HPDE6-E6E7 (cell line): ENCODE measurements around the gene SMAD7.

ENCODE experiments used
- DNase-seq: peaks from one replicate; pipeline ENCODE4 v3.0.0; 2011; ENCODE audit warnings: missing footprints; ENCODE audit errors: extremely low spot score

Gene SMAD7

DNA sequence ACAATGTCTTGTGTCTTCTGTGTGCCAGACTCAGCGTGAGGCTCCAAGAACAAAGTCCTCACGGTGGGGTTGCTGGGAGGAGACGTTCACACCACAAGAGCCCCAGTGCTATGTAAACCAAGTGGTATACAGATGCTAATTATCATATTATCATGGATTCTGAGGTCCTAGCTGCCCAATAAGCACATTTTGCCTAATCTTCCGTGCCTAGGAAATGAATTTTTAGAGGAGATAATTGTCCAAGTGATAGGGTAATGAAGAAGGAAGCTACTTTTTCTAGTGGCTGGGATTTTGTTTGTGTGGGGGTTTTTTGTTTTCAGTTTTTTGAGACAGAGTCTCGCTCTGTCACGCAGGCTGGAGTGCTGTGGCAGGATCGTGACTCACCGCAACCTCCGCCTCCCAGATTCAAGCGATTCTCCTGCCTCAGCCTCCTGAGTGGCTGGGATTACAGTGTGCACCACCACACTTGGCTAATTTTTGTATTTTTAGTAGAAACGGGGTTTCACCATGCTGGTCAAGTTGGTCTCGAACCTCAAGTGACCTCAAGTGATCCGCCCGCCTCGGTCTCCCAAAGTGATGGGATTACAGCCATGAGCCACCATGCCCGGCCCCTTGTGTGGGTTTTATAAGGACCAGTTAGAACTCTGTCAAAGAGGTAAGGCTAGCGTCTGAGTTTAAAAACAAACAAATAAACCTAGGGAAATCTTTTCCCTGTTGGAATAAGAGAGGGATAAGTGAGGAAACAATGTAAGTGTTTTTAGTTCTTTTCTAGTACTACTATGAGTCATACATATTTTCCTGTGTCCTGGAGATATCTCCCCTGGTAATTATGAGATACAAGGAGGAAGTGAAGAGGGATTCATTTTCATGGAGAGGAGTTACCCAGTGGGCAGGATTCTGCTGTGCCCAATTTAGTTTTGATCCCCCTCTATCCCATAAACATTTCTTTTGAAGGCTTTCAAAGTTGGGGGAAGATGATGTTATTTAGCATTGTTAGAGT lies 9.5 kb upstream of the SMAD7 start:
- no peak for DNase-seq

DNA sequence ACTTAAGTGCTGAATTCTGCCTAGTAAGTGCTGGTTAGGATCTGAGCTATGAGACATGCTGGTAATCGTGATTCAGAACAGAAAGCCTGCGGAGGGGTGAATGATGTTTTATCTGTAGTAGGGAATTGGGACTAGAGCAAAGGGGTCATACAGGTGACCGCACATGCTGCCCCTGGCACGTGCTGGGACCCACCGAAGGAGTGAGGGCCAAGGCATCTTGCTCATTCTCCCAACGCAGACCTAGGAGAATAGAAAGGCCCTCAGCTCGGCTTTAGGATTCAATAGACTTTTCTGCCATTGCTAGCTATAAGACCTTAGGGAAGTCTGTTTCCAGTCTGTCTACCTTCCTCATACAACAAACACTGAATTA lies 8.8 kb upstream of the SMAD7 start:
- no peak for DNase-seq

DNA sequence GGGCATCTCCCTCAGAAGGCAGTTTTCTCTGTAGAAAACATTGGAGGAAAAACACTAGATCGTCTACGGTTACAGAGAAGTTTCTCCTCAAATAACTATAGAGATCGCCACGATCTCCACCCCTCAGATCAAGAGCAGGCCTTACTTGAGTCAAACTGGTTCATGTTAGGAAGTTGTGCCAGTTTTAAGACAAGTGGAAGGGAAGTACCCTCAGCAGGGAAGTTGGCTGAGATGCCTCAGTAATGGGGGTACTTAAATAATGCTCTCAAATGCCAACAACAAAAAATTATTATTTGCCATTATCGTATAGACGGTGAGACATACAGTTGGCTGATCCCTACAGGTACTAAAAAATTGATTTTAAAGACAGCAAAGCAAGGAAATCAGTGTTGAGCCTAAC lies 8.2 kb upstream of the SMAD7 start:
- DNase-seq = no peak

DNA sequence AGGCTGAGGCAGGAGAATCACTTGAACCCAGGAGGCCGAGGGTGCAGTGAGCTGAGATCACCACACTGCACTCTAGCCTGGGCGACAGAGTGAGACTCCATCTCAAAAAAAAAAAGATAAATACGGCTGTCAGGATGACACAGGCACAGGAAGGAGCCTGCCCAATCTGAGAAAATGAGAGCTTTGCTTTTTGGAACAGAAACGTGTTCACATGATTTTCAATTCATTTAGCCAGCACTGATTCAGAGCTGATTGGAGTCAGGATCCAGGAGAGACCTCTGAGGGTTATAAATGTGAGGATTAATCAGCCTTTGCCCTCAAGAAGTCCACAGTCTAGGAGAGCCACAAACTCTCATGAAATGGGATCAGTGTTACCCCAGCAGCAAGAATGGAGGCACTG lies 6.9 kb upstream of the SMAD7 start:
- no peak for DNase-seq

DNA sequence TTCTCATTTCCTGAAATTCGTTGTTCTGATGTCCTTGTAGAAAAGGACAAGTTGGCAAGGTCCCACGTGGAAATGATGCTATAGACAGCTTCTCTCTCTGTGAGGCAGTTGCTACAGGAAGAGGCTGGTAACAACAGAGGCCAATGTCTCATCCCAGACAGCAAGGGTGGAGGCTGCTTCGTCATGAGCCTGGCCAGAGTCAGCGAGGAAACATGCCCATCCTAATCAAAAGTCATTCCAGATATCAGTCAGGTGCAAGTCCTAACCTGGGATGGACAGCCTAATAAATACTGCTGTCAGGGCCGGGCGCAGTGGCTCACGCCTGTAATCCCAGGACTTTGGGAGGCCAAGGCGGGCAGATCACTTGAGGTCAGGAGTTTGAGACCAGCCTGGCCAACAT lies 6.4 kb upstream of the SMAD7 start:
- DNase-seq = no peak

DNA sequence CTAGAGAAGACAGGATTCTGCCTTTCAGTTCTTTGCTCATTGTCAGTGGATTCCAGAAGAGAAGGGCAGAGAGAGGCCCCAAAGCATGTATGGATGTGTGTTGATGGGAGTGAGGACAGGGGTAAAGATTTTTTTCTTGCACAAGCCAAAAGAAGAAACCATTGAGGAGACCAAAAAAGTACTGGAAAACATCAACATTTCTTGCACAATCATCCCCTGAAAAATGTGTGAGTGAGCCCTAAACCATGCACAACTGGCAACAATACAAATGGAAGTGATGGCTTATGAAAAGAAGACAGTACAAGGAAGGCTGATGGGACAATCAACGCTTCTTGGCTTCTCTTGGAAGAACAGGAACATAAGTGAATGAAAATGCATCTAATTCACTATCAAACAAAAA lies 5.6 kb upstream of the SMAD7 start:
- no peak for DNase-seq

DNA sequence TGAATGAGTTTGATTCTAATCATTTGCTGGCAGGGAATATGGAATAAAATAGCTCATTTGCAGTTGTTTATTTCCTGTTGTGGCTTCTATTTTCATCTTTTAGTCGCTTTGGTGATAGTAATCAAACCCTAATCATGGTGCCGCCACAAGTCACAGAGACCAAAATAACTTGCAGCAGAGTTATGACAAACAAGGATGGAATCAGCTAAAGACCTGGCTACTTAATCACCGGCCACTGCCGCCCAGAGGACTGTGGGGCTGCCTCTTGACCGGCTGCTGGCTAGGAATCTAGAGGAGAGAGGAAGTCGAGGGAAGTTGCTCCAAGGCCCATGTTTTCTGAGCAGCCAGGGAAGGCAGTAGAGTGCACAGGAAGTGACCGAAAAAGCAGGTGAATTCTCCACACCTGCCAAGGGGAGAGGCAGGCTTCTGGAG lies 5.1 kb upstream of the SMAD7 start:
- DNase-seq = no peak

DNA sequence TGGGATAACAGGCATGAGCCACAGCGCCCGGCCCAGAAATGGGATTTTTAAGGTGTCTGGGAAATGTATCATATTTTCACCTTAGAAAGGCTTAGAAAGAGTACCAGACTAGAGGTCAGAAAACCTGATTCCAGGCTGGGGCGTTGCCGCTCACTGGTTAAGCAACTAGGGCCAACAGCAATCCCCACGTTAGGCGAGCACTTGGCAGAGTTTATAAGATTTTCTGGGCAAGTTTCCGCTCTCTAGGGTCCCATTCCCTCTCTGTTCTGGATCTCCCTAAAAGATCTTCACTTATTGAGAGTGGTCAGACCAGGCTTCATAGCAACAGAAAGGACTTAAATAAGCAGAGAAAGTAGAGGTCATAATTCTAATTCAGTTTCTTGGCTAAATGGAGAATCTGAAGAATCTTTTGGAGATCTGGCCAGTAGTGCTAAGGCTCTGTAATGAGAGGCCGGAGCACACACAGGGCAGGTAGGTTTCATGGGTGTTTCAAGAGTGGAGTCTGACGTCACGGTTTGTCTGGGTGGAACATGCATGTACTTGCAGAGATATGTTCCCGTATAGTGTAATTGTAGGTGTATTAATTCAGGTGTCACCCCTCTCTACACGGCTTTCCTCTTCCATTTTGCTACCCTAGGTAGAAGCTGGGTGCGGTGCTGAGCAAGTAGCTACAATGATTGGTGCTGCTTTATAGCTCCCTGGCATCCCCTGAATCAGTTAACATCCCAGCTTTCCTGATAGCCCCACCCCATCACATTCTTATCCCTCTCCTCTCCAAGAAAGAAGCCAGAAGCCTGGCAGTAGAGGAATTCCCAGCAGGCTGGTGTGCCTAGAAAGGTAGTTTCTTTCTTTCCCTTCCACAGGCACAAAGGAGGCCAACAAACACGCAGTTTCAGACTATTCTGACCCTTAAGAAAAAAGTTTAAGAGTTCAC lies 4.4 kb upstream of the SMAD7 start:
- DNase-seq = no peak

DNA sequence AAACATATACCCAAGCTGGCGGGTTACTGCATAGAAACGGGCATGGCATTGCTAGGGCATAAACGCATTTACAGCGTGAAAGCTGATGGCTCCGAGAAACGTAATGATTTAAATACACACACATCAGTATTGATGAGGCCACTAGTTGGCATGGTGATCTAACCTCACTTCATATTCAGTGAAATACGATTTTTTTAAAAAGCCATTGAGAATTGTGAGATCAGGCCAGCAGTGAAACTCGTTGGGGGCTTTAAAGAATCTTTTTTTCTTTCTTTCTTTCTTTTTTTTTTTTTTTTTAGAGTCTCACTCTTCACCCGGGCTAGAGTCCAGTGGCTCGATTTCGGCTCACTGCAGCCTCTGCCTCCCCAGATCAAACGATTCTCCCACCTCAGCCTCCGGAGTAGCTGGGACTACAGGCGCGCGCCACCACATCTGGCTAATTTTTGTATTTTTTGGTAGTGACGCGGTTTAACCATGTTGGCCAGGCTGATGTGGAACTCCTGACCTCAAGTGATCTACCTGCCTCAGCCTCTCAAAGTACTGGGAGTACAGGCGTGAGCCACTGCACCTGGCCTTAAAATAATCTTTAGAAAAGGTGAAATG lies 2.4 kb upstream of the SMAD7 start:
- DNase-seq = no peak

DNA sequence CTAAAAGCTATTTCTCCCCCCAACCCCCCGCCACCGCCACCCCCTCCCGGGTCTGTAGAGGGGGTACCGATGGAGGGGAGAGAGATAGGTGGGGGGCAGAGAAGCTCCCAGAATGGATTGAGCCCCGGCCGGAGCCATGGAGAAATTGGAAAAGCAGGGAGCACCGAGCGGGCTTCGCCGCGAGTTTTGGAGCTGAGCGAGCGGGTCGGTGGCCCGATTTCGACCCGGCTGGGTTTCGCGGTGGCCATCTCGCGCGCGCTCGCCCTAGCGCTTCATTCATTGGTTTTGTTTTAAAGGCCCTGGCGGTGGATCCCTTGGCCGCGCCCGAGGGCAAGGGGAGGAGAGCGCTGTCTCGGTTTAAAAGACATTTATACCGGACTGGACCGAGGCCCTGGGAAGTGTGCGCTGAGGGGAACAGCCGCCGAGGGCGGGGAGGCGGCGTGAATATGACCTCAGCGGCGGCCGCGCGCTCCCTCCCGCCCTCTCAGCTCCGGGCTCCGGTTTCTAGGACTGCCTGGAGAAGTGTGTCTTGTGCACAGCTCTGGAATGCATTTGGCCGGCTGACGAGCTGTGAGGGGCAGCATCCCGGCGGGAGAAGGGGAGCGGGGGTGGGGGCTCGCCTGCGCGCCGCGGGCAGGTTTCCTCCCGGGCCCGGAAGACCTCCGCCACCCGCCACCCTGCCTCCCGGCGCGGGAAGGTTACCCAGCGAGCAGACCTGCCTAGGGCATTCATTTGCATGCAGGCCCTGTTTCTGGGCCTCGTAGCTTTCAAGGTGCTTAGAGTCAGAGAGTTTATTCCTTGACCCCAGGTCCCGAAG lies 1.7 kb upstream of the SMAD7 start:
- DNase-seq = no peak

DNA sequence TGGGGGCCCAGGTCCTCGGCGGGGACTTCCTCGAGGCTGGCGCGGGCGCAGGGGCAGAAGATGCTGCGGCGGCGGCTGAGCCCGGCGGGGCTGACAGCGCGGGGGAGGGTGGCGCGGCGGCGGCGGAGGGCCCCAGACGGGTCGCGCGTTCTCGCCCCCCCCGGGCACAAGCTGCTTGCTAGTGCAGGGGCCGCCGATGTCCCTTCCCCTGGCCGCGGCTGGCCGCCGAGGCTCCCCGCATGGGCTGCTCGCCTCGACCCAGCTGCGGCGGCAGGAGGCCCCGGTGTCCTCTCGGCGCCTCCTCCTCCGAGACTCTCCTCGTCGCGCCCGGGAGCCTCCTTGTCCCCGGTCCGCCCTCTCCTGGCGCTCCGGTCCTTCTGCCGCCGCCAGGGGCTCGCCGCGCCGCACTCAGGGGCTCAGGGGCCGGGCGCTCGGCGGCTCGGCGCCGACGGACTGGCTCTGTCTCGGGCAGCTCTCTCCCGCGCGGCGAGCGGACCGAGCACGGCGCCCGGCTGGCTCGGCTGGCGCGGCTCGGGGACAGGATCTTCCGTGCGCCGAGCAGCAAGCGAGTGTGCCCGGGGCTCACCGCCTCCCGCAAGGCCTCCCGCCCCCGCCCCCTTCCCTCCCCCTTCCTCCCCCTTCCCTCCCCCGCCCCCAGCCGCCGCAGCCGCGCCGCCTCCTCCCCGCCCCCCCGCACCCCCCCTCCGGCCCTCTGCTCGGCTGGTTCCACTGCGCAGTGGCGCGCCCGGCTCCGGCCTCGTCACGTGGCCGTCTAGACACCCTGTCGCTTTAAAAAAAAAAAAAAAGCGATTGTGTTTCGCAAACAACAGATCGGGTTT lies 902 bp upstream of the SMAD7 start:
- DNase-seq = no peak

DNA sequence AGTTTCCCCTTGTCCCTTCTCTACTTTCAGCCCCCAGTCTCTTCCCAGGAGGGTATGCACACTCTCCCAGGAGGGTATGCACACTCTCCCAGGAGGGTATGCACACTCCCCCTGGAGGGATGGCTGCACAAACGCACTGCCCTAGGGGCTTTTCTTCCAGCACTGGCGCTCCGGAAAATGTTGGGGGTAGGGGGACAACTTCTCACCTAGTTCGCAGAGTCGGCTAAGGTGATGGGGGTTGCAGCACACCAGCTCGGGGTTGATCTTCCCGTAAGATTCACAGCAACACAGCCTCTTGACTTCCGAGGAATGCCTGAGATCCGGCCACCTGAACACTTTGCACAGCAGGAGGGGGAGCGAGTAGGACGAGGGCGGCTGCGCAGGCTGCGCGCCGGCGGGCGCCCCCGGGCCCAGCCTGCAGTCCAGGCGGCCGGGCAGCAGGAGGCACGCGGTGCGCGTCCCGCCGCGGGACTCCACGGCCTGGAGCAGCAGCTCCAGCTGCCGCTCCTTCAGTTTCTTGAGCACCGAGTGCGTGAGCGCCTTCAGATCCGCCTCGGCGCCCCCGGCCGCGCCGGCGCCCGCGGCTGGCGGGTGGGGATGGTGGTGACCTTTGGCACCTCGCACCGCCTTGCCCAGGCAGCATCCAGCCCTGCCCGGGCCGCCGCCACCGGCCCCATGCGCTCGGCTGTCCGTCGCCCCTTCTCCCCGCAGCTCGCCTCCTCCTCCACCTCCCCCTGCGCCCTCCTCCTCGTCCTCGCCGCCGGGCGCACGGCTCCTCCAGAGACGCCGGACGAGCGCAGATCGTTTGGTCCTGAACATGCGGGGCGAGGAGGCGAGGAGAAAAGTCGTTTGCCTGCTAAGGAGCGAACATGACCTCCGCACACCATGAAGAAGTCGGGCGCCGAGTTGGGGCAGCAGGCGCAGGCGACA lies 894 bp downstream of the SMAD7 start:
- DNase-seq = no peak

DNA sequence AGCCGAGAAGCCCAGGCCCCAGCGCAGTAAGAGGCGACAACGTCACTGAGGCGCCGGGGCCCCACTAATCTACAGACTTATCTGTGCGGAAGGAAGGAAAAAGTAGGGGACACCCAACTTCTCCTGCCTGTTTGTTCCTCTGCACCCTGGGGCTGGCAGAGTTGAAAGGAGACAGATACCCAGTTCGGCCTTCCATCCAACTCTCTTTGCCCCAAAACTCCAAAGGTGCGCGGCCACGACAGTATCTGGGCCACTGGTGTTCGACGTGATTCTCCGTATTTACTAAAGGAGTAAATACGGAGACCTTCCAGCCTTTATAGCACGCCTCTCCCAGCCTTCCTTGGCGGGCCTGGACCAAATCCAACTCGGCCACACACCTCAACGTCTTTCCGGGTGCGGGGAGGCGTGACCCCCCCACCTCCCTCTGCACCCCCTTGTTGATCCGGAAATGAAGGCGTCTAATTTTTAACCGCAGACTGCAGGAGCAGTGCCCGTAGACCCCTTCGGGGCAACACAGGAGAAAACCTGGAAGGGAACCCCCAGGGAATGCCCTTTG lies 1.6 kb downstream of the SMAD7 start:
- DNase-seq = no peak

DNA sequence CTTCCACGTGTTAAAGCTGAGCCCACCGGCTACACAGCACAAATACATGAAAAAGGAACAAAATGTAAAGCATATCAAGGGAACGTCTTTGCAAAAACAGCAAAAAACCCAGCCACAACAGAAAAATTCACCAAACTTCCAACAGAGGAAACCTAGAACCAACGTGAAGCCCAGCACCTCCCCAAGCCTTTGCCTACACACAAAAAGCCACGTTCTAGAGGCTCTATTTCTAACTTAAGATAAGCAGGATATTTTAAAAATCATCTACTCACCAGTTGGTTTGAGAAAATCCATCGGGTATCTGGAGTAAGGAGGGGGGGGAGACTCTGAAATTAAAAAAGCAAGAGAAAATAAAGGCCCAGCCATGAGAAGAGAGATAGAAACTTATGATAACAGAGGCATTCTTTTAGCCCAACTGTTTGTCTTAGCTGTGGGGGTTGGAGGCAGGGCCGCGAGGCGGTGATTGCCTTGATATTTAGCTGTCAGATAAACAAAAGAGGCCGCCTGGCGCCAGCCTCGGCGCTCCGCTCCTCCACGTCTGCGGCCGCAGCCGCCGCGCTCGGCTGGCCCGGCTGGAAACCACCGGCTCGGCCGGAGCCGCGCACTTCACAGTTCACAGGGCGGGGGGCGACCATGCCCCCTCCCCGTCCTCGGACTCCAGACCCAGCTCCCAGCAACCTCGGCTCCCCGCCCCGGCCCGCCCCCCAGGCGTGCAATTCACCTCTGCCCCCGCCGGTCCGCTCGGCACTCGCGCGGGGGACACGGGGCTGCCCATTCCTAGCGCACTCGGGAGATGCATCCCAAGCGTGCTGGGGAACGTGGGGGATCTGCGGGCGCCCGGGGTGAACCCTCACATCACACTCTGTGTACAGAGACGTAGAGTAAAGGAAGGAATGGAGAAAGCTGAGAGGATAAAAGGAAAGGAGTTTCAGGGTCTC lies 2.4 kb downstream of the SMAD7 start:
- no peak for DNase-seq

DNA sequence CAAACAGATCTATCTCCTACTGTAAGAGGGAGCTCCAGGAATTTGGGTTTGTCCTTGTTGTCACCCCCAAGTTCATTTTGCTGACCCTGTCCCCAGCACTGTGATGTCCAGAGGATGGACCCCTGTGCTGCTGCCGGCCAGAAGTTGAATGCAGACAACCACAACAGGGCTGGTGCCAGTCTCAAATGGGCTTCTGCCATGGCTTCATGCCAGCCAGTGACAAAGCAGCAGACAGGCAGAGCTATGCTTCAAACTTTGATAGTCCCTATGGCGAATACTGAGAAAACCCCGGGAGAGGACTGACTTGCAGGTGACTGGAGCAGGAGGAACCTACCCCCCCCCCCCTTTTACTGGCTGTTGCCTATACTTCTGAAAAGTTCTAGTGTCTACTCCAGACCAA lies 3.2 kb downstream of the SMAD7 start:
- DNase-seq = no peak

DNA sequence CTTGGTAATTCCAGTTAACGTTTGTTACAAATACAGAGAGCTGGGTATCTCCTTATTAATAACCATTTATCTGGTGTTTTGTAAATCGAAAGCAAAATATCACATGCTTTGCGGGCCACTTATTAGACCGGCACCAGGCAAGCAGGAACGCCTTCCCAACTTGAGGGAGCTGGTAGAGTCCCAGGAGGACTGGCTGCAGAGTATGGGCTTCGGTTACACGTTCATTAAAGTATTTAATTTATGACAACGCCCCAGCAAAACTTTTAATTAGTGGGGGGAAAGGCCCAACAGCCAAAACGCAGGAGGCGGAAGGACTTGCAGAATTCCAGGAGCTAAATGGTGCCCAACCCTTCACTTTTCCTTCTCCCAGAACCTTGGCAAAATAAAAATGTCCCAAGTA lies 3.7 kb downstream of the SMAD7 start:
- DNase-seq = no peak

DNA sequence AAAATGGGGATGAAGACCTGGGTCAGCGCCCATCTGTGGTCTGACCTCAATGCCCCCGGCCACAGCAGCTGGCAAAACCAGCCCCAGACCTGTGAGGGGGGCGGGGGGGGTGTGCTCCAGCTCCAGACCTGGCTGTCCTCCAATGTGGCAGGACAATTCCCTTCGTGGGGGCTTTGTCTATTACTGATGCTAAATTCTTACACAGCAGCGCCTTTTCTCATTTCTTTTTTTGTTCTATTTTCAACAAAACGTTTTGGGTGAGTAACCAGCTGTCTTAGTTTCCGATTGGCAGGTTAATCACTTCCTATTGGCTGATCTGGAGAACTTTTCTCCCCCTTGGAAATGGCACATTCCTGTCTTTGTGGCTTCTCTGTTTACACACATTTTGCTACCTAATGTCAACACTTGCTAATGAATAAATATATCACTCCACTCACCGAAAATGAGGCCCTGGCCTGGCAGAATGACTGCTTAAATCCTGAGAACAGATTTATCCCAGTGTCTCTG lies 4.4 kb downstream of the SMAD7 start:
- DNase-seq = no peak

DNA sequence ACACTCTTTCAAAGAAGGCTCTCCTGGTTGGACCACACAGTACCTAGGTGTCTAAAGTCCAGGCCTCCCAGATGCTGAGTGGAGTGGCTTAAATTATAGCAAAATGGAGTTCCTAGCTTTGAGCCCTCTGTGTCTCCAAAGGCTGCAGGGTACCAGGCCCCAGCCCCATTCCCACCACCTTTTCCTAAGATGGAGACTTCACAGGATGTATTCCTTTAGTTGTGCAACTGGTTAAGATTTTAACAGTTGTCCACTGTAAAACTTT lies 4.9 kb downstream of the SMAD7 start:
- DNase-seq = no peak
